GM21360 (cell line): ENCODE measurements around the gene SLAIN1.

Source experiments
- ATAC-seq: cut with Tn5 transposase; IDR thresholded peaks from one replicate; pipeline ENCODE4 v1.9.1; 2021; ENCODE audit warnings: mild to moderate bottlenecking, moderate library complexity; ENCODE audit not compliant: unreplicated experiment

Gene SLAIN1

DNA sequence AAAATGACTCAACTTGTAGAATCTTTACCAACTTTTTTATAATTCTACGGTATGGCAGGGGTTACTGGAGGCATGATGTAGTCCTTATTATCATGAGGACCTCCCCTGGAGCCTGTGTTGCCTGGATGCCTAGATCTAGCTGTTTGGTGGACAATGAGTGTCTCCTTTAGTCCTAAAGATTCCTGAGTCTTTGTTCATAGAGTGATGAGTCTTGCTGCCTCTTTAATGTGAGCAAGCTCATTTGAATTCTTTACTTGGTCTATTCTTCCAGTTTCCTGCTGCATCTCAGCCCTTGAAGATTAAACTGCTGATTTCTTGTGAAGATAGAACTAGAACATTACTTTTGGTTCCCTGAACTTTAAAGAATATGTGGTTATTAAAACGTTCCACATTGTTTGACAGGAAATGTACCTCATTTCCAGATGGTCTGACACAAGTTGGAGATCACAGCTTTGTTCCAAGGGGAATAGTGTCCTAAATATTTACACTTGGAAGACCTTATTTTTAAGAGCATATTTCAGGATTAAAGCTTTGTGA, 51.9 kb downstream of the SLAIN1 start:
- ATAC-seq = no peak

GRCh38 chr13:77751513-77752456, 54.3 kb downstream of the SLAIN1 start:
- ATAC-seq = peak; percentile 79

DNA sequence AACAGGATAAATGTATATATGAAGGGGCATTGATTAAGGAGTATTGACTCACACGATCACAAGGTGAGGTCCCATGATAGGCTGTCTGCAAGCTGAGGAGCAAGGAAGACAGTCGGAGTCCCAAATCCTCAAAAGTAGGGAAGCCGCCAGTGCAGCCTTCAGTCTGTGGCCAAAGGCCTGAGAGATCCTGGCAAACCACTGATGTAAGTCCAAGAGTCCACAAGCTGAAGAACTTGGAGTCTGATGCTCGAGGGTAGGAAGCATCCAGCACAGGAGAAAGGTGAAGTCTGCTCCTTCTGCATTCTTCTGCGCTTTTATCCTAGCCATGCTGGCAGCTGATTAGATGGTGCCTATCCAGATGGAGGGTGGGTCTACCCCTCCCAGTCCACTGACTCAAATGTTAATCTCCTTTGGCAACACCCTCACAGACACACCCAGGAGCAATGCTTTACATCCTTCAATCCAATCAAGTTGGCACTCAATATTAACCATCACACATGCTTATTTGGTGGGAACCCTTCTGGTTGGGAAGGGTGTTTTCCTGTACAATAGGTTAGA, 55.1 kb downstream of the SLAIN1 start:
- ATAC-seq = no peak

GRCh38 chr13:77760893-77761292, 63.4 kb downstream of the SLAIN1 start:
- no peak for ATAC-seq

DNA sequence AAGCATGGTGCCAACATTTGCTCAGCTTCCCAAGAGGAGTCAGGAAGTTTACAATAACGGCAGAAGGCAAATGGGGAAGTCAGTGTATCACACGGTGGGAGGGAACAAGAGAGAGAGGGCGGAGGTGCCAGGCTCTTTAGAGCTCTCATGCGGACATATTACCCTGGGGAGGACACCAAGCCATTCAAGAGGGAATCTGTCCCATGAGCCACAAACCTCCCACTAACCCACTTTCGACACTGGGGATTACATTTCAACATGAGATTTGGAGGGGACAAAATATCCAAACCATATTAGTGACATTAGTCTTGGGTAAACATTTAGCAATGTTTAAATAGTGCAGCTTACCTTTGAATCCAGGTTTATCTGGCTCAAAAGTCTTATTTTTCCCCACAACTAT, 69.9 kb downstream of the SLAIN1 start:
- ATAC-seq = no peak

GRCh38 chr13:77774181-77774580, 76.7 kb downstream of the SLAIN1 start:
- no peak for ATAC-seq

- no peak for ATAC-seq
Observed at GRCh38 chr13:77776704-77777103, 79.2 kb downstream of the SLAIN1 start.

DNA sequence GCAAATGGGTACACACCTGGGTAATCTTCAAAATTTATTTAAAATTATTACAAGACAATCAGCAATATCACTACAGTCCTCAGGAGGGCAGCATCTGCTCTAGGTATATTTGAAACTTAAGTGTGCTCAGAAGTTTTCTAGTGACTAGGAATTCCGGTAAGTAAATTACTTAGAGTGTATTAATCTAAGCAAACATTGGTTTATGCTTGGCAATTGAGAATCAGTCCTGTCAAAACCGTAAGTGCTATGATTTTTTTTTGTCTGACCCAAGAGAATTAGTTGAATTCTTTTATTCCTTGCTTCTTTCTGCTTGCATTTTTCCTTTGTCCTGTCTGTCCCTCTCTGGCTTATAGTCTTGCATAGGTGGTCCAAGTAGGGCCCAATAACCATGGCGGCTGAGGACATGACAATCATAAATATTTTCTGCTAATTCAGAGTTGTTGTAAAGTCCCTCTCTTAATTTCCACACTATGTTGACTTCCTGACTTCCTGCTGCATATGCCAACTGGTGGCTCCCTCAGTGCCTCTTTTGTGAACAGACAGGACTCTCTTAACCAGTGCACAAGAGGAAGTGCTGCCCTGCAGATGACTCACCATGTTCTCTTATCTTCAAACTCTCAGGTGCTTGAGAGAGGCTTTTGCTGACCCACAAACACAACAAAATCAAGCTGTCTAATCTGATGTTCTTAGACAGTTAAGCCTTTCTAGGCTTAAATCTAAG, 82.2 kb downstream of the SLAIN1 start:
- ATAC-seq = peak; percentile 79

GRCh38 chr13:77781808-77782207, 84.3 kb downstream of the SLAIN1 start:
- no peak for ATAC-seq

GRCh38 chr13:77784515-77784914, 87.0 kb downstream of the SLAIN1 start:
- ATAC-seq = no peak

- ATAC-seq = no peak
Observed at GRCh38 chr13:77786695-77787287, 89.3 kb downstream of the SLAIN1 start.

GRCh38 chr13:77789376-77789775, 91.9 kb downstream of the SLAIN1 start:
- no peak for ATAC-seq

DNA sequence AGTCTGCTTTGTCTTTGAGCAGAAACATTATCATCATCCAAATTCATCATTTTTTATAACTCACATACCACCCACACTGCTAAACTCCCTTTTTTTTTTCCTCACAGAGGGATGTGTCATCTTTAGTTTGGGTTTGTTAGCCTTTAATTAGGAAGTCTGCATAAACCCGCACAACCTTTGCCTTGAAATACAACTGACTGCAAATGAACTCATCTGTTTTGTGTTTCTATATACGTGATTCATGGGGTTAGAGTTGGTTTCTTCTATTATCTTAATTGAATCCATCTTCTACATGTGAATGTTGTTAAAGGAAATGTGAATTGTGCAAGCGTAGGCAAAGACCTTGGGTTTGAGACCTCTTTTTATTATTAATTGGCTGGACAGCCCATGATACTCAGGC, 102.7 kb downstream of the SLAIN1 start:
- no peak for ATAC-seq

DNA sequence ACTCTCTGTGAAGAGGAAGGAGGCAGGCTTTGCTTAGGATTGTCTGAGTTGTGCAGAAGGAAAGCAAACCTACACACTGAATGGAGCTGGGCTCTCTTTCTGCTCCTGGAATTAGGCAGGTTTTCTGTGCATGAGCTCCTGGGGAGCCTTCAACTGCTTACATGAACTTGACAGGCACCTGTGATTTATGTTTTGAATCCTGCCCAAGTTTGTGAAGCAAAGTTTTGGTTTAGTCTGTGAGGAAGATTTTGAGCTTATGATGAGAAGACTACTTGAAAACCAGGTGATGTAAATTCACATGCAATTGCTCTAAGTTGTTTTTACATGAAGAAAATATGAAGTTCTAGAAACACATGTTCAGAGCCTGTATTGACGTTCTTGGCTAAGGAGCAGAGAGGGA, 109.0 kb downstream of the SLAIN1 start:
- ATAC-seq = no peak

DNA sequence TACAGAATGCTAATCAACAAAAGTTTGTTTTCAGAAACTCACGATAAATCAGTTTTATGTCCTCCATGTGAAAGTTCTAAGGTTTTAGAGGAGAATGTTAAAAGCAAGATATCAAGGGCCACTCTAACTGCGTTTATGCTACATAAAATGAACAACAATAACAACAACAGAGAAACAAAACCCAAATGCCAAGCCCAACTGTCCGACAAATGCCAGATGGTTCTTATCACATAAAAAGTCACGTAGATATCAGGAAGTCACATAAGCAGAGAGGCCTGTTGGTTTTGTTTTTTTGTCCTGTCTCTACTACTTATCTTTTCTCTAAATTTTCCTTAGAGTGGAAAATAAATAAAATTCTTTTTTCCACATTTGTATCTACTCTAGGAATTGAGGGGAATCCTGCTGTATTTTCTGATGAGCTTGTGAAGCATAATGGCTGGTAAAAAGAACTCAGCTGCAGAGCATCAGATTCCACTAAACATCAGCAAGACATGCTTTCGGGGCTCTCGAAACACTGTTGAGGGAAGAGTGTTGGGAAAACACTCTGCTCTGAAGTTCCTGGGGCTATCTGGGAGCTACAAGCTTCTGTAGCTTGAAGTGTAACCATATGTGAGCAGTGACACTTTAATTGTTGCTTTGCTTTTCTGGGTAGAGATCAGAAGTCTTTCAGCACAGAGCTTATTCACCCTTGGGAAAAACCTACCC, 110.1 kb downstream of the SLAIN1 start:
- no peak for ATAC-seq

DNA sequence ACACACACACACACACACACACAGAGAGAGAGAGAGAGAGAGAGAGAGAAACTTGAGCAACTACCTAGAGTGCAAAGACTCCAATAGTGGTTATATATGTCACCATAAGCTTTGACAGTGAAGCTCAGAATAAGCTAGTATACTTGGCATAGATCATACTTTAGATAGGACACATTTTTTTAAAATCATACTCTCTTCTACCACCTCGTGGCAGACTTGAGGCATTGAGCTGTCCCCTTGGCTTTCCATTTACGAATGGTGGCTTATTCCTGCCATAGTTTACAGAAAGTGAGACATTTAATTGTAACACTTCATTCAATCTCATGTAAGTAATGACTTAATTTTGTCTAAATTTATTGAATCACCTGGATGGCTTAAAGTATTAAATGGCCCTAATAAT, 112.9 kb downstream of the SLAIN1 start:
- peak; percentile 87 for ATAC-seq

DNA sequence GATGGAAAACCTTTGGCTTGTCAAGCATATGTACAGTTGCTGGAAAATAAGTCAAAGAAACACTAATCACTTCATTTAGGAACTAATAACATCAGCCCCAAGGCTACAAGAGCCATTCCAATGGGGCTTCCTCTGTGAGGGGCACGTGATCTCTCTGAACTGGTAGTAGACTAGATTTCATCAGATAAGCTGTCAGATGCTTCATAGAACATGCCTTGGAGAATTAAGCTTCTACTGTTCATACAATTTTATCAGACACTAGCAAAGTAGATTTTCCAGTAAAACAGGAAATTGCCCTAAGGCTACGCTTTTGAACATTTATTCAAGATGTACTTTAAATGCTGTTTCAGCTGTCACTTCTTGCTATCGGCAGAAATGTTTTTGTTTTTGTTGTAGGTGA, 113.4 kb downstream of the SLAIN1 start:
- no peak for ATAC-seq

- ATAC-seq = no peak
Observed at GRCh38 chr13:77811381-77811780, 113.9 kb downstream of the SLAIN1 start.

DNA sequence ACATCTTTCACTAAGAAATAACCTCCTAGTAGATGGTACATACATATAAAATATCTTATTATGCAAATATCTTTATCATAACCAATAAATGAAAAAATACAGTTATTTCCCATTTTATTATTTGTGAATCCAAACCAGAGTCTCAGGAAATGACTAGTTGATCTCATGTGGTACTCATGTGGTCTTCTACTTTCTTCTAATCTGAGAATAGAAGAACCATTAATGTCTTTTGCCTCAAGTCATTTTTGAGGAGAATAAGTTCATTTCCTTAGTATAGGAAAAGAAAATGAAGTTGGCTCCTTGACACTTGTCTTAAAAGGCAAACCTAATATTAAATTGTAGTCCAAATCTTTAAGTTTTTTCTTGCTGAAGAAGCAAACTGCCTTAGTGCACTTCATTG, 114.5 kb downstream of the SLAIN1 start:
- ATAC-seq = no peak
